Superior temporal gyrus (tissue), 1 donor: ENCODE data around the gene PYGM.
"Not testable (repeated sequence)": the region's sequence is repeated elsewhere in the genome, so short reads cannot be mapped to it uniquely, and the experiment has no call there.

Experiments used
- DNase-seq: peaks from one replicate; pipeline ENCODE4 v3.0.0-alpha.2; 2016; ENCODE audit errors: extremely low spot score

PYGM gene

GRCh38 chr11:64716473-64717267 lies 43.1 kb downstream of the PYGM start:
- no peak for DNase-seq

- no peak for DNase-seq
These were observed 43.9 kb downstream of the PYGM start for GRCh38 chr11:64715756-64716472.

- DNase-seq, result no peak
These were observed 44.7 kb downstream of the PYGM start for GRCh38 chr11:64715110-64715509.

- no peak for DNase-seq
These were observed 45.1 kb downstream of the PYGM start for GRCh38 chr11:64714666-64715065.

GRCh38 chr11:64713781-64714363 lies 45.9 kb downstream of the PYGM start:
- DNase-seq, result no peak

GRCh38 chr11:64713016-64713707 lies 46.6 kb downstream of the PYGM start:
- DNase-seq, result no peak

GRCh38 chr11:64712430-64713015 lies 47.3 kb downstream of the PYGM start:
- no peak for DNase-seq

GRCh38 chr11:64711956-64712362 lies 47.8 kb downstream of the PYGM start:
- DNase-seq, result no peak

GRCh38 chr11:64711138-64711955 lies 48.4 kb downstream of the PYGM start:
- DNase-seq, result no peak

- no peak for DNase-seq
These were observed 49.2 kb downstream of the PYGM start for GRCh38 chr11:64710418-64711137.

- DNase-seq, result no peak
These were observed 54.3 kb downstream of the PYGM start for GRCh38 chr11:64705501-64705900.

GRCh38 chr11:64703048-64703447 lies 56.7 kb downstream of the PYGM start:
- DNase-seq, result no peak

- DNase-seq, result not testable (repeated sequence)
These were observed 57.8 kb downstream of the PYGM start for GRCh38 chr11:64701956-64702355.

- no peak for DNase-seq
These were observed 61.3 kb downstream of the PYGM start for GRCh38 chr11:64698427-64698826.

GRCh38 chr11:64697663-64698375 lies 62.0 kb downstream of the PYGM start:
- DNase-seq, result no peak
